Globus pallidus (tissue), 1 donor: ENCODE results near the gene PPP6C.
"Not testable (repeated sequence)": the region's sequence is repeated elsewhere in the genome, so short reads cannot be mapped to it uniquely, and the experiment has no call there.

Experiments
- DNase-seq: peaks from one replicate; pipeline ENCODE4 v3.0.0-alpha.2; 2015; ENCODE audit warnings: low spot score

PPP6C gene

DNA sequence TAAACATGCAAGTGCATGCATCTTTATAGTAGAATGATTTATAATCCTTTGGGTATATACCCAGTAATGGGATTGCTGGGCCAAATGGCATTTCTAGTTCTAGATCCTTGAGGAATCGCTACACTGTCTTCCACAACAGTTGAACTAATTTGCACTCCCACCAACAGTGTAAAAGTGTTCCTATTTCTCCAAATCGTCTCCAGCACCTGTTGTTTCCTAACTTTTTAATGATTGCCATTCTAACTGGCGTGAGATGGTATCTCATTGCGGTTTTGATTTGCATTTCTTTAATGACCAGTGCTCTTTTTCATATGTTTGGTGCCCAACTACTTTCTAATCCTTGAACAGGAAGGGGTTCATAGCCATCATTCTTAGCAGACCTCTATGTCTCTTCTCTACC lies 7.8 kb downstream of the PPP6C start:
- DNase-seq: not testable (repeated sequence)

DNA sequence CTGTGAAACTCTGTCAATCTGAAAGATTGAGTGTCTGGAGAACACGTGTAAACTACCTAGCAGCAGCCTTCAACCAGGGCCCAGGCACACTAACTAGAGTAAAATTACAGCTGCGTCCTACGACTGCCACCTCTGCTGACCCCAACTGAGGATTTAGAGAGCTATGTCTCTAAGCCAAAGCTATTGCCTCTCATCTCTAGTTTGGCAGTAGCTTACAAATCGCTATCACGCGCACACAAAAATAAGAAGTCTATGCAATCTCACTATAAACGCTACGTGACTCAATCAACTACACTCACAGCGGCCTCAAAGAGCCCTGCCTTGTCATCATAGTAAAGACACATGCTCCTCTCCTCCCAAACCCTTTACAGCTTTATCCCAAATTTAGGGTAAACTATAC lies 8.7 kb downstream of the PPP6C start:
- DNase-seq: no peak

DNA sequence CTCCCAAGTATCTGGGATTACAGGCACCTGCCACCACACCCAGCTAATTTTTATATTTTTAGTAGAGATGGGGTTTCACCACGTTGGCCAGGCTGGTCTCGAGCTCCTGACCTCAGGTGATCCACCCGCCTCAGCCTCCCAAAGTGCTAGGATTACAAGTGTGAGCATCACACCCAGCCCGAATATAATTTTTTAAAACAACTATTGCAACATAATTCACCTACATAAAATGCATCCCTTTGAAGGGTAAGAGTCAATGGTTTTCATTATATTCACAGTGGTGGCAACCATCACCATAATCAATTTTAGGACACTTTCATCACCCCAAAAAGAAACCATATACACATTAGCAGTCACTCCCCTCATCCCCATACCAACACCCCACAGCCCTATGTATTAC lies 9.8 kb downstream of the PPP6C start:
- DNase-seq: not testable (repeated sequence)

DNA sequence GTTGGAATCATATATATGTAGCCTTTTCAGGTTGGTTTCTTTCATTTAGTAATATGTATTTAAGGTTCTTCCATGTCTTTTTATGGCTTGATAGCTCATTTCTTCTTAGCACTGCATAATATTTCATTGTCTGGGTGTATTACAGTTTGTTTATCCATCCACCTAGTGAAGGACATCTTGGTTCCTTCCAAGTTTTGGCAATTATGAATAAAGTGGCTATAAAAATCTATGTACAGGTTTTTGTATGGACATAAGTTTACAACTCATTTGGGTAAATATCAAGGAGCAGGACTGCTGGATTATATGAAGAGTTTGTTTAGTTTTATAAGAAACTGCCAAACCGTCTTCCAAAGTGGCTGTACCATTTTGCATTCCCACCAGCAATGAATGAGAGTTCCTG lies 11.7 kb downstream of the PPP6C start:
- DNase-seq: no peak

DNA sequence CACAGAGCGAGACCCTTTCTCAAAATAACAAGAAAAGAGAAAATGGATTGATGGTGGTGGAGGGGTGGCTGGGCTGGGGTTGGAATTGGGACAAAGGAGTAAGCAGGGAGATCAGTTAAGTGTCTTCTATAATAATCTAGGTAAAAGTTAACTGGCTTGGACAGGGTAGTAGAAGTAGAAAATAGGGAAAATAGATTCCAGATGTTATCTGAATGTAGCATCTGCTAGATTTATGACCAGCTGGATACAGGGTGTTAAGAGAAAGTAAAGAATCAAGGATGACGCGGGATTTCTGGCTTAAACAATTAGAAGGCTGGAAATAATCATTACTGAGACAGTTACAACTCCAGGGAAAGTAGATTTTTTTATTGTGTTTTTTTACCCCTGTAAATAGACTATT lies 13.0 kb downstream of the PPP6C start:
- no peak for DNase-seq

DNA sequence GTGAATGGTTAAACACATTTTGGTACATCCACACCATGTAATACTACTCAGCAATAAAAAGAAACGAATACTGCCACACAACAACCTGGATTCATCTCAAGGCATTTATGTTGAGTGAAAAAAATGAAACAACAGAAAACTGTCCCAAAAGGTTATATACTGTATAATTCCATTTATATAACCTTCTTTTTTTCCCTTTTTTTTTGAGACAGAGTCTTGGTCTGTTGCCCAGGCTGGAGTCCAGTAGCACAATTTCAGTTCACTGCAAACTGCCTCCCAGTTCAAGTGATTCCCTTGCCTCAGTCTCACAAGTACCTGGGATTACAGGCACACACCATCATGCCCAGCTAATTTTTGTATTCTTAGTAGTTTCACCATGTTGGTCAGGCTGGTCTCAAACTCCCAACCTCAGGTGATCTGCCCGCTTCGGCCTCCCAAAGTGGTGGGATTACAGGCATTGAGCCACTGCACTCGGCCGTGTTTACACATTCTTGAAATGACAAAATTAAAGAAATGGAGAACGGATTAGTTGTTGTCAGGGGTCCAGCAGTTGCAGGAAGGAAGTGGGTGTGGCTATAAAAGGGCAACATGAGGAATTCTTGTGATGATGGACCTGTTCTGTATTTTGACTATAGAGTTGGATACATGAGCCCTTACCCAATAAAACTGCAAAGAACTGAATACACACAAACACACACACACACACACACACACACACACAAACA lies 17.4 kb downstream of the PPP6C start:
- DNase-seq: no peak

DNA sequence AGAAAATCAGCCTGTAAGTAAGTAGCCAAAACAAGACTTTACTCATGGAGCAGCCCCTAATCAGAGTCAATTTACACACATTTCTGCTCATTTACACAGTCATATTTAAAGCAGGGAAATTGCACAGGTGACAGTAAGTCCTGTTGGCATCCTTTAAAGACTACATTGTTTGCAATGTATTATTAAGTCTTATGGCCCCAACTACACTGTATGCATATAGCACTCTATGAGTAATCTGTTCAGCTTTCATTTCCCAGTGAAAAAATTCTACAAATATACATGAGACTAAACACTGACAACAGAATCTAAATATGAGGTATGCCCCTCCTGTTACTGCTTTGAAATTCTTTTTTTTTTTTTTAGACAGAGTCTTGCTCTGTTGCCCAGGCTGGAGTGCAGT lies 19.7 kb downstream of the PPP6C start:
- DNase-seq: no peak

DNA sequence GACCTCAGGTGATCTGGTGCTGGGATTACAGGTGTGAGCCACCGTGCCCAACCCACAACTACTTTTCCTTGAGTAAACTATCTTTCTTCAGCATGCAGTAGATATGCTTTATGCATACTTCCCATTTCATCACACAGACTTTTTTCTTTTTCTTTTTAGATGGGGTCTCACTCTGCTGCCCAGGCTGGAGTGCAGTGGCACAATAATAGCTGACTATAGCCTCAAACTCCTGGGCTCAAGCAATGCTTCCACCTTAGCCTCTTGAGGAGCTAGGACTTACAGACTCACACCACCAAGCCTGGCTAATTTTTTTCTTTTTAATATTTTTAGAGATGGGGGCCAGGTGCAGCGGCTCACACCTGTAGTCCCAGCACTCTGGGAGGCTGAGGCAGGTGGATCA lies 22.8 kb downstream of the PPP6C start:
- no peak for DNase-seq

DNA sequence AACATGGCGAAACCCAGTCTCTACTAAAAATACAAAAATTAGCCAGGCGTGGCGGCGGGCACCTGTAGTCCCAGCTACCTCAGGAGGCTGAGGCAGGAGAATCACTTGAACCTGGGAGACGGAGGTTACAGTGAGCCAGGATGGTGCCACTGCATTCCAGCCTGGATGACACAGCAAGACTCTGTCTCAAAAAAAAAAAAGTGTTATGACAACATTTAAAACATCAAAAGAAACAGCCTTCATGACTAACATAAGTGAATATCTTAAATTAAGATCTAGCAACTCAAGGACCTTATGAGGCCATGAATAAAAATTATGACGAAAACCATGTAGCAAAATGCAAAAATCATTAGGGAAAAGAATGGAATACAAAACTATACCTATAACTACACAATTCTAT lies 26.7 kb downstream of the PPP6C start:
- not testable (repeated sequence) for DNase-seq

DNA sequence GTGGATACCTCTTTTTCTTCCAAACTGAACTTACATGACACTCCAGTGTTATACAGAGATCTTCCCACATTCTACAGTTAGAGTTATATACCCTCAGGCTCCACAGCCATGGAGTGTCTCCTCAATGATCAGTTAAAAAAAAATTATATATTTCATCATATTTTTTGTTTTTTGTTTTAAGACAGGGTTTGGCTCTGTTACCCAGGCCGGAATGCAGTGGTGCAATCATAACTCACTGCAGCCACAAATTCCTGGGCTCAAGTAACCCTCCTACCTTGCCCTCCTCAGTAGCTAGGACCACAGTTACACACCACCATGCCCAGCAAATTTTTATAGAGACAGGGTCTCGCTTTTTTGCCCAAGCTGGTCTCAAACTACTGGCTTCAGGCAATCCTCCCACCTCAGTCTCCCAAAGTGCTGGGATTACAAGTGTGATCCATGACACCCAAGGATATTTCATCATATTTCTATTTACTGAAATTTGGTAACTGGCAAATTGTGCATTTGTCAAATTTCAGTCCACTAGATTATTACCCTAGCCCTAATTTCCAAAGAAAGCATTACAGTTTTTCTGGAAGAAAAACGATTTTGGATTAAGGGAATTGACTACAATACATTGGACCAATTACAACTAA lies 28.2 kb downstream of the PPP6C start:
- DNase-seq: no peak

DNA sequence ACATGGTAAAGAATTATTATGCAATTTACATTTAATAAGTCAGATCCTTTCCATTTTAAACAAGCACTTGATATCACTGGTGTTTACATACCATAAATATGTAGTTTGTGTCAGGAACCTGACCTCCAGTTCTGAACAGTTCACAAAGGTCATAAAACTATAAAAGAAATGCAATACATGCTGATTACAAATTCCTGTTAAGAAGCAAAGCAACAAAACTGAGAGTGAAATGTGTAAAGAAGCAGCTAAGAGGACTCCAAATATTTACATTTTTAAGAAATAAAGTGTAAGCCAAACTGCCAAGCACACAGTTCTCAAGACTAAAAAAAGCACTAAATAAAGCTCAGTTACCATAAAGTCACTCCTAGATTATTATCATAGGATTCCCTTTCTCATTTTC lies 28.9 kb downstream of the PPP6C start:
- DNase-seq: no peak

DNA sequence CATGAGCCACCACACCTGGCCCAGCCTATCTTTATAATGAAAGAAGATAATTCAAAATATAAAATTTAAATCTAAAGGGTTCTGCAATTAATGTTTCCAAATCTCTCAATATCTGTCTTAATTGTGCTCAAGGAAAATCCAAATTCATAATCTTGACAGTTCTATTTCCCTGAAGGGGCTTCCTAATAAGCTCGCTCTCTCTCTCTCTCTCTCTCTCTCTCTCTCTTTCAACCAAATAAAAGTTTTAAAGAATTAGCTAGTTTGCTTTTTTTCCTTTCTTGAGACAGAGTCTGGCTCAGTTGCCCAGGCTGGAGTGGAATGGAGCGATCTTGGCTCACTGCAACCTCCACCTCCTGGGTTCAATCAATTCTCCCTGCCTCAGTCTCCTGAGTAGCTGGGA lies 33.1 kb downstream of the PPP6C start:
- DNase-seq: no peak

DNA sequence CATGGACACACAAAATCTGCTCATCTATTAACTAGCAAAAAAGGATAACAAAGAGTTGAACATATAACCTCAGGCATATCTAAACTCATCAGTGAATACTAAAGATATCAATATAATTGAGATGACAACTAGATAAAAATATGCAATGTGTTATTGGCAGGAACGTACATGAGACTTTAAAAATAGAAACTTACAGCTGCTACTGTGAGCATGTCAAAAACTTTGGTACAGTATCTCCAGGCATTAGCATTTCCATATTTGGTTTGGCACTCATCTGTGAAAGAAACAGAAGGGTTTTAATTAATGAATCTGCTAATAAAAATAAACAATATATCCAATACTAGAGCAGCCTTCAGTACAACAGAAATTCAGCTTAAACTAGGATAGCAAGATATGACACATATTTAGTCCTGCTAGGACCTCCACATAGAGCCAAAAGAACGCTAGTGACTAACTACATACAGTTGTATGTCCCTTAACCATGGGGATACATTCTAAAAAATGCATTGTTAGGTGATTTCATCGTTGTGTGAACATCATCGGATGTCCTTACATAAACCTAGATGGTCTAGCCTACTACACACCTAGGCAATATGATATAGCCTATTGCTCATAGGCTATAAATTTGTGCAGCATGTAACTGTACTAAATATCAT lies 35.8 kb downstream of the PPP6C start:
- DNase-seq: no peak

DNA sequence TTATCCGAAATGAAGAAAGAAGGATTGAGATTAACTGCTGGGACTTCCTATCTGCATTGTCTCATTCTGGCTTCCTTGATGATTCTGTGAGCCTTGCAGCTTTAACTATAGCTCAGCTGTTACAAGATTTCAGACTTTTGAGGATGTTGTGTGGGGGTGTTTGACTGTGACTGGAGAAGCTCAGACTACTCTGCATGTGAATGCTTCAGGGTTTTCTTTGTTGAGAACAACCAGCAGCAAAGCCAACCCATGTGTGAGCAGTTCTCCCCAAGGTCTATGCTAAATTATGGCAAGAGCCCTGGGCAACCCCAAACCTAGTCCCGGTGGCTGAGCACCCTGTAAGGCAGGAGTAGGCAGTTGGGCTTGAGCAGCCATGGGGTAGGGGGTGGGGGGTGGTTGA lies 37.9 kb downstream of the PPP6C start:
- DNase-seq: no peak

DNA sequence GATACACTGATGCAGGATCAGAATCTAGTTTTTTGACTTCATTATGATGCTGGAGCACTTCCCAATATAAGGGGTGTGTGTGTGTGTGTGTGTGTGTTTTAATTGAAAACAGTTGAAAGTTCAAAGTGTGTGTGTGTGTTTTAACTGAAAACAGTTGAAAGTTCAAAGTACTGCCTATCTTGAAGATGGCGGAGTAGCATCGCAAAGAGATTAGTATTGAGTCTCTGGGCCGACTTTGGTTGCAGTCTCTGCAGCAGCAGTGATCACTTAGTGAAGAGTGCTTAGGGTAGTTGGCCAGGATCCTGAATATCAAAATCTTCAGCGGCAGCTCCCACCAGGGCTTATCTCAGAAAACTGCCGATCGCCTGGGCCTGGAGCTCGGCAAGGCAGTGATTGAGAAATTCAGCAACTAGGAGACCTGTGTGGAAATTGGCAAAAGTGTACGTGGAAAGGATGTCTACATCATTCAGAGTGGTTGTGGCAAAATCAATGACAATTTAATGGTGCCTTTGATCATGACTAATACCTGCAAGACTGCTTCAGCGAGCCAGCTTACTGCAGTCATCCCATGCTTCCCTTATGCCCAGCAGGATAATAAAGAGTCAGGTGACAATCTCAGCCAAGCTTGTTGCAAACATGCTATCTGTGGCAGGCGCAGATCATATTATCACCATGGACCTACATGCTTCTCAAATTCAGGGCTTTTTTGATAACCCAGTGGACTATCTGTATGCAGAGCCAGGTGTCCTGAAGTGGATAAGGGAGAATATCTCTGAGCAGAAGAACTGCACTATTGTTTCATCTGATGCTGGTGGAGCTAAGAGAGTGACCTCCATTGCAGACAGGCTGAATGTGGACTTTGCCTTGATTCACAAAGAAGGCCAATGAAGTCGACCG lies 39.0 kb downstream of the PPP6C start:
- no peak for DNase-seq

DNA sequence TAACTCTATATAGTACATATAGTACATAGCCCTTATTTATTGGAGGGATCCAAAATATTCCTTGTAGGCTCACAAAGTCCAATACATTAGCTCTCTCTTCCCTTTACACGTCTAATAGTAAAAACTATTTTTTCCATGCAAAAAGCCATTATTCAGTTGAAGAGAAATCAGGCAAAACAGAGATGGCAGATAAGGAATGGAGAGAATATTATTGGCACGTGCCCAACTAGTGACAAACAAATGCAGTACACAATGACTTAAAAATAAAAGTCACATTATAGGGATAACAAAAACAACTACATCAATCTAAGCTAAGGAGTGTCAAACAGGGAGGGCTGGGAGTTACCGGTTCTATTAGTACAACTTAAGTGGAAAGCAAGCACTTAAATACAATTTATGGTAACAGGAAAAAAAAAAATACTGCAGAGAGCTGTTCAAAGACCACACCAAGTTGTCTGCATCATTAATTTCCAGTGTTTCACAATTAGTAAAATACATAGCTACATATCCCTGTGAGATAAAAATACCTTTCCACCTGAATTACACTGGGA lies 42.1 kb downstream of the PPP6C start:
- no peak for DNase-seq

DNA sequence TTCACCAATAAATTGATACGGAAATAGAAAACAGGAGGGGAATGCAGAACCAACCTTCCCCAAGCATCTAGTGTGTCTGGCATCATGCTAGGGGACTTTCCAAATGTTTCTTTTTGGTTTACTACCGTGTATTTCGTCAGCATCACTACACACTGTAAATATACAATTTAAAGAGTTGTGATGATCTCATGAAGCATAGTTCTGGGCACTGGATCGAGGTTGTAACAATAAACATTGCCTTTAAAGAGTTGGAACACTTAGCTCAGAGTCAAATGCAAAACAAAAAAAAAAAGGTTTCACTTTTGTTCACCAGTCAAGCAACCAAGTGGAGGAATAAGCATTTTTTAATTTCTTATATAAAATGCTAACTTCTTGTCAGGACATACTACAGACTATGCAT lies 43.4 kb downstream of the PPP6C start:
- no peak for DNase-seq

DNA sequence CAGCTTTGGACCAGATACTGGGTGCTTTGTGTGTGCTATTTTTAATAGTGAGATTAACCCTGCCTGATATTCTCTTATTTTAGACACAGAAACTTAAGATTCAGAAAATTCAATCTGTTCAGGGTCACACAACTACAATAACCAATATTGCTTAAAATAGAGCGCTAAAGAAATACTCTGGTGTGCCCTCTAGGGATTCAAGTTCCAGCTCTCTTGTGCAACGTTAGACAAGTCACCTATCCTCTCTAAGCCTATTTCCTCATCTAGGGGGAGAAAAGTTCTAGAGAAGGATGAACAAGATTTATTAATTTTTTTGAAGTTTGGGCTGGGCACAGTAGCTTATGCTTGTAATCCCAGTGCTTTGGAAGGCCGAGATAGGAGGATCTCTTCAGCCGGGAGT lies 44.2 kb downstream of the PPP6C start:
- DNase-seq: no peak

DNA sequence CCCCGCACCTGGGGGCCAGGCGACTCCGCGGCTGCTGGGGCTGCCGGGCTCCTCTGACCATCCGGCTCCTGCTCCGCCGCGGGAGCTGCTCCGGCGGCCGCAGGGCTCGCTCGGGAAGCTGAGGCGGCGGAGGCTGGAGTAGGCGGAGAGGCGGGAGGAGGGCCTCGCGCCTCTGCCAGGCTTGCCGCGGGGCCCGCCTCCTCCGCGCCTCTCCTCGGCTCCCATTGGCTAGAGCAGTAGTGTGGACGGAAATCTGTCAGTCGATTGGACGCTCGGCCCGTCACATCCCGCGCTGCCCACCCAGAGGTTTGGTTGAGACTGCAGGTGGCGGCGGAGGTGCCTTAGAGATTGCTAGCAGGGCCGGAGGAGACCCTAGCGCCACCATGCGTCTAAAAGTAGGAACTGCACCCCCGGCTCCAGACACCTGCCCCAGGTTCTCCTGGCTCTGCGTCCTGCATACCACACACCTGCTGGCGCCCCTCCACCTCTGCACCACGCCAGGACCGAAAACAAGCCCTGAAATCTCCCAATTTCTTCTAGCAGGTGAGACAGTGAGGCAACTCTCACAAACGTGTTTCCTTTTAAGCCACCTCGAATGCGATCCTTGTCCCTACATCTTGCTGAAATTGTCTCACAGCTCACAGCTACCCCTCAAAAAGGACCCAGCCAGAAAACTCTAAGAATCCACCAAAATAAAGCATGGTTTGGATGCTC lies 46.1 kb downstream of the PPP6C start, which contains the start of gene SCAI:
Gene SCAI (minus strand): TSS at position 152 of the 714 bp plus-strand sequence. CDS start 91 bp downstream, at position 61.
- peak; percentile 99 for DNase-seq

DNA sequence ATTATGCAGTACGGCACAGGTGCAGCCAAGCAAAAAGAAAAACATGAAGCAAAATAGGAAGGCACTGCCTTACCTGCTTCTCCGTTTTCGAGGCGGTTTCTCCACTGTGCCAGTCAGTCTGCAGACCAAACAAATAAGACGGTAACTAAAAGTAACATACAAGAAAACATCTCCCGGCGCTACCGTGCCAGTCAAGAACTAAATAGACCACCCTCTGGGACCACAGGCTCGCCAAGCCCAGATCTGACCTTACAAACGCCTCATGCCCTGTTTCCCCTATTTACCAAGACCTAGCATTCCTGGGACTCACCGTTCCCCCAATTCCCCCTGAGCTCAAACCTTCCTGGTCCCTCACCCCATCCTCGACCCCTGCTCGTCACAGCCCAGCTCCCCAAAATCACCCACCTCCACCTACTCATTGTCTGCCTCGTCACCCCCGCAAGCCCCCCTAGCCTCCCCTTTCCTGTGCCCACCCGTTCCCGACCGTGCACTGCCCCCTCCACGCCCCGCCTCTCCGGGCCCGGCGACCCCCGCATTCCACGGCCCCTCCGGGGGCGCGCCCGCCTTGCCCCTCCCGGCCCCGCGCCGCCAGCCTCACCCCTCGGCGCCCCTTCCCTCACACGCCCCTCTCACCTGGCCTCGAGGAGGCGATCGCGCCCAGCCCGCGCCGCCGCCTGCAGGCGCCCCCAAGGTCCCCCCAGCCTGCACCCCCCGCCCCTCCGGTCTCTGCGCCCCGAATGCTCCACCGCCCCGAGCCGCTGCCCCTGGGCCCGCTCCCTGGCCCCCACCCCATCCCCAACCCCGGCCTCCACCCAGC lies 46.8 kb downstream of the PPP6C start:
- no peak for DNase-seq
